T-helper 2 cell (primary cell): ENCODE data around the gene AQP12A.
A peak's percentile ranks its signal among the peaks of the same experiment; 100 is the strongest.

ENCODE experiments used
- DNase-seq, 5 experiments: peaks; one replicate each; pipeline versions ENCODE4 v3.0.0 to v3.0.0-alpha.2; 2012 to 2022

The AQP12A gene

GRCh38 chr2:240725266-240725665 is 33.6 kb downstream of the AQP12A start:
- no peak for DNase-seq

DNA sequence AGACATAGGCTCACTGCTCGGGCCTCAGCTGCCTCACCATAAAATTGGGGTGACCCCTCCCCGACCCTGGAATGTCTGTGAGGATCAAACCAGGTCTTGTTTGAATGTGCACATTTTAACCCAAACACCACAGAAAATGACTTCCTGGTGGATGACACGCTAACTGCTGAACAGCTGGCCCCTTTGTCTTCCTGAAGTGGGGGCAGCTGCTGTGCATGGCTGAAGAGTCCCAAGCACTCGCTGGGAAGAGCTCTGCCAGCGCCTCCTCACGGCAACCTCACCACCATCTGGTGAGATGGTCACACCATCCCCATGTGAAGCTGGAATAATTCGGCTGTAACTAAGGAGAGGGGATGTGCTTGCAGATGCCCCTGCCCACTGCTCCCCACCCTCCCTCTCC is 34.0 kb downstream of the AQP12A start:
- DNase-seq = no peak

DNA sequence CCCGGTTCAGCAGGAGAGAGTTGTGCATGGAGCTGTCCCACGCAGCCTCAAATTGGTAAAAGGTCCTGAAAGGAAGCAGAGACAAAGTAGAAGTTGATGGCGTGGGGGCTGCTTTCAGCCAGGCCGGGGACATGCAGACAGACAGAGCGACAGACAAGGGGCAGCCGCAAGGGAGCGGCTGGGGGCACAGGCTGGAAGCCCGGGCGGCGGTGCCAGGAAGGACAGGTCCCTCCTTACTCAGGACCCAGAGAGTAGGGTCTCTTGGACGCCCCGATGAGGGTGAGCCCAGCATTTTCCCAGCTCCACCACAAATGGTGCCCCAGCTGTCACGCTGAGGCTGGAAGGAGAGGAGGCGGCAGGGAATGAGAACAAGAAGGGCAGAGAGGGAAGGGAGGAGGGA is 35.2 kb downstream of the AQP12A start:
- no peak for DNase-seq

DNA sequence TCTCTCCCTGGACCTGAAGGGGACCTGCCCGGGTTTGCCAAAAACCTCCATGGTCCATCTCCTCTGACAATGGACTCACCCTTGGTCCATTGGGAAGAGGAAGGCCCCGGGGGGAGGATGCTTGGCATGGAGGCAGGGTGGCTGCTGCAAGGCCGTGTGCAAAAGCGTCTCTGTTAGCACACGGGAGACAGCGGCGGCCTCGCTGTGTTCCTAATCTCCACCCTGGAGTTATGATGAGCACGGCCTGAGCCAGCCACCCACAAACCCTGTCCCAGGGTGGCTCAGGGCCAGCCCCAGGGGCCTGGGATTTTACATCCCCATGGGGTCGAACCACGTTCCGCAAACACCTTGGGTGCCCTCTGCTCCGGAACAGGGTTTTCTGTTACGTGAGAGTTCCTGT is 35.8 kb downstream of the AQP12A start:
- DNase-seq = no peak

- no peak for DNase-seq
Measured at GRCh38 chr2:240727913-240728312, 36.2 kb downstream of the AQP12A start.

DNA sequence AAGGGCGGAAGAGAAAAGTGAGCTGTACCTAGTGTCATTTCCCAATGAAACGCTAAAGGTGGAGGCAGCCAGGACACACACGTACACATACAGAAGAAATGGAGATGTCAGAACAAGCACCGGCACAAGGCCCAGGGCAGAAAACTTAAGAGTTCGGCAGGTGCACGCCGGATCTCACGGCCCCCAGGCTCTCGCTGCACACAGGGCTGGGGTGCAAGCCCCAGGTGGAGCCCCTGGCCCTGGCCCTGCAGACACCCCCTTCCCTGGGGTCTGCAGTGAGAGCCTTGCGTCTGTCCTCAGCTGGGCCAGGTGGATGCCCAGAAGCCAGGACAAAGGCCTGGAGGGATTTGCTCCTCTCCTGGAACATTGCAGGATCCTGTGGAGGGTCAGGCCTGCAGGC is 36.7 kb downstream of the AQP12A start:
- DNase-seq = no peak

- no peak for DNase-seq
Measured at GRCh38 chr2:240728827-240729226, 37.2 kb downstream of the AQP12A start.

DNA sequence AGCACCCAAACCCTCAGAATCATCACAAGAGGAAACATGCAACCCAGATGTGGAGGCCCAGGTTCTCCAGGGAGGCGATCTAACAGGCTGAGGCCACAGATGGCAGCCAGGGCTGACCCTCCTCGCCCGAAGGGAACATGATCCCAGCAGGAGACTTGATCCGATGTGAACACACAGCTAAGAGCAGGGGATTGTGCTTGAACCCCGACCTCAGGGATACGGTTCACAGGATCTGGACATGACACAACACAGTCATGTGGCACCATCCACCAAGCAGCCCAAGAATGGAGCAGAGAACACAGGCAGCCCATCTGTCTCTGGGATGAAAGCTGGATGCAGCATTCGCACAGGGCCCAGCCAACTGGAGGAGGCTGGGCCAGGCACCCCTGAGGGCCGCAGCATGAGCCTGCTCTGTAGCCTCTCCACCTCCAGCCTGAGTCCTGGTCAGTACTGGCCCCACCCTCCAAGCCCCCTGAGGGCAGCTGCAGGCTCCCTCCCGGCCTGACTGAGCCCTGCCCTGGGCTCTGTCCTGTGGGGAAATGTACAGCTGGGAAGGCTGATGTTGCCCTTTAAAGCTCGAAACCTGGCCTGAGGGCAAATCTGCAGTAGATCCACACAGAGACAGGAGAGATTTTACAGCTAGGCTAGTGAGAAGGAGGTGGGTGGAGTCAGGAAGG is 39.0 kb downstream of the AQP12A start:
- DNase-seq = no peak

GRCh38 chr2:240731178-240731545 is 39.5 kb downstream of the AQP12A start:
- DNase-seq = no peak

DNA sequence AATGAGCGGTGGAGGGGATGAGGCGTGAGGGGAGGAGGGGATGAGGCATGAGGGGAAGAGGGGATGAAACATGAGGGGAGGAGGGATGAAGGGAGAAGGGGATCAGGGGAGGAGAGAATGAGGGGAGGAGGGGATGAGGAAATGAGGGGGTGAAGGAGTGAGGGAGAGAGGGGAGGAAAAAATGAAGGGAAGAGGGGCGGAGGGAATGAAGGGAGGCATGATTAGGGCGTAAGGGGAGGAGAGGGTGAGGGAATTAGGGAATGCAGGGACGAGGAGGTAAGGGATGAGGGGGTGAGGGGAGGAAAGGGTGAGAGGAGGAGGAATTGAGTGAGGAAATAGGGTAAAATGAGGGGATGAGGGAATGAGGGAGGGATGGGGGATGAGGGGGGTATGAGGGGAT is 40.5 kb downstream of the AQP12A start:
- DNase-seq = no peak

GRCh38 chr2:240732911-240733622 is 41.4 kb downstream of the AQP12A start:
- DNase-seq = no peak

- DNase-seq = peak in 1 of 5 experiments; percentile 17
Measured at GRCh38 chr2:240733803-240734495, 42.3 kb downstream of the AQP12A start.

GRCh38 chr2:240734756-240735155 is 43.1 kb downstream of the AQP12A start:
- DNase-seq = no peak

DNA sequence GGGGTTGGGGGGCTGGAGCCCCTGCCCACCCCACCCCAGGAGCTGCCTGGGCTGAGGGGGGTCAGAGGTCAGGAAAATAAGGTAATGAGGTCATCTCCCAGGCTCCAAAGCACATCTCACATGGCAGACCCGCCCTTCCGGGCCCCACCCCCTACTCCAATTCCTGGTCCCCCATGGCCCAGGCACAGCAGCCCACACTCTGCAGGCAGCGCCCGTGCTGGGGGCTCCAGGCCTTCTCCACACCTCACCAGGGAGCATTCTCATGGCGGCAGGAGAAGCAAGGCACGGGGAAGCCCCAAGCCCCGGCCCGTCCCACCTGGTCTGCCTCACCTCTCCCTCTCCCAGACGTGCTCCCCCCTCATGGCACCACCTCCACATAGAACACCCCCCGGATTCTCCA is 43.8 kb downstream of the AQP12A start:
- no peak for DNase-seq

DNA sequence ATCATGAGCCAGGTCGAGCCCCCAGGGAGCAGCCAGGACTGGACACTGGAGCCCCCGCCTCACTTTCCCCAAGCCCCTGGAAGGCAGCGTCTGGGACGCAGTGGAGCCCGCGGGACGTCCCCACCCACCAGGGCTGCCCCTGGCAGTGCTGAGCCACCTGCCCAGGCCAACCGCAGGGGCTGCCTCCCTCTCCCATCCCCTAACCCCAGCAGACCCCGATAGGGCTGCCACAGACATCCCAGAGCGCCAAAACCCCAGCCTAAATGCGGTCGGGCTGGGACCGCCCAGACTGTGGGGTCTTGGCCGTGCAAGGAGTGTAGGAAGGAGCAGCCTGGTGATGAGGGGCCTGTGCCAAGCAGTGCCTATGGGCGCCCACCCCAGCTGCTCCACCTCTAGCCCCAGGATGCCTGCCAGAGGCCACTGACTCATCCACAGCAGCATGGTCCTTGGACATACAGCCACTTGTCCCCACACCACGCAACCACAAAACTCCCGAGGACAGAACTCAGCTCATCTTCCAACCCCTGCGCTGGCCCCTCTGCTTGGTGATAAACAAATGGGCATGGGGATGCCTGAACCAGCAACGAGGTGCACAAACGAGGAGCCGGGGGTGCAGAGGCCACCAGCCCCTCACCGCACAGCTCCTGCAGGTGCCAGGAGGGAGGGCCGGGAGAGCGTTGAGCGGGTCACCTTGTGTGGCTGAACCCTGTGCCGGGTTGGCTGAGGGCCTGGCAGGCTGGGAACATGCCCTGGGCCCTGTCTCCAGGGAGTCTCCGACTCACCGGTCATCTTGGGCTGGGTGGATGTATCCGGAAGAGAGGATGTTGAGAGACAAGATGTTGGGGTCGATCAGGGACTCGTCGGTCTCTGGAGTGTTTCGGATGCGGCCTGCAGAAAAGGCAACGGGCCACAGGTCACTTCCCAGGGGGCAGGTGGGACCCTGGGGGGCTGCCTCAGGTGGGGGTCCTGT is 44.9 kb downstream of the AQP12A start:
- no peak for DNase-seq

- DNase-seq = no peak
Measured at GRCh38 chr2:240737512-240737911, 45.8 kb downstream of the AQP12A start.

DNA sequence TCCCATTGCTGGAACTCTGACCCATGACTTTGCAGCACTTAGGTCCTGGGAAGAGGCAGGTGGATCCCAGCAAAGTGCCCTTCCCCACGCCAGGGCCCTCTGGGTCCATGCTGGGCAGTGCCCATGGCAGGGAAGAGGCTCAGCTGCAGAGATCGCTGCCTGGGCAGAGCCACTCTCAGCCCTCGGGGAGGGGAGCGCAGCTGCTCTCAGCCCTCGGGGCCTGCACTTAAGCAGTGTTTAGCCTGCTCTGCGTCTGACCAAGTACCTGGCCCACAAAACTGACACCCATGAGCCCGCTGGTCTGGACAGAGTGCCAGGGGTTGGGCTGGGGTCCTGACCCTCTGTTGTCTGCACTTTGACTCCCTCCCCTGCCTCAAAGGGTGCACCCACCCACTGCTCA is 46.3 kb downstream of the AQP12A start:
- no peak for DNase-seq

DNA sequence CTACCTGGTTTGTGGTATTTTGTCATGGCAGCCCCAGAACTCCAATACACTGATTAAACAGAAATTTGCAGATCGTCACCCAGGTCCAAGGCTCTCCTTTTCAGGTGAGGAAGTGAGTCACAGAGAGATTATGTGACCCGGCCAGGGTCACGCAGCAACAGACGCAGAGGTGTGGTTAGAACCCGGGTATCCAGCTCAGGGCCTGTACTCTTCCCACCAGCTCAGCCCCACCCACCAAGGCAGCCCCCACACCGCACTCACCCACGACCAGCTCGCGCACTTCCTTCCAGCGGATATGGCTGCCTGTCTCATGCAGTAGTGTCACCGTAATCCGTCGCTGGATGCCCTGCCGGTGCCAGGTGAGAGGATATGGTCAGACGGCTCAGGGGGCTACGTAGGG is 48.1 kb downstream of the AQP12A start:
- DNase-seq = peak in 2 of 5 experiments; percentile 30 to 57

GRCh38 chr2:240741091-240741490 is 49.4 kb downstream of the AQP12A start:
- DNase-seq = no peak

DNA sequence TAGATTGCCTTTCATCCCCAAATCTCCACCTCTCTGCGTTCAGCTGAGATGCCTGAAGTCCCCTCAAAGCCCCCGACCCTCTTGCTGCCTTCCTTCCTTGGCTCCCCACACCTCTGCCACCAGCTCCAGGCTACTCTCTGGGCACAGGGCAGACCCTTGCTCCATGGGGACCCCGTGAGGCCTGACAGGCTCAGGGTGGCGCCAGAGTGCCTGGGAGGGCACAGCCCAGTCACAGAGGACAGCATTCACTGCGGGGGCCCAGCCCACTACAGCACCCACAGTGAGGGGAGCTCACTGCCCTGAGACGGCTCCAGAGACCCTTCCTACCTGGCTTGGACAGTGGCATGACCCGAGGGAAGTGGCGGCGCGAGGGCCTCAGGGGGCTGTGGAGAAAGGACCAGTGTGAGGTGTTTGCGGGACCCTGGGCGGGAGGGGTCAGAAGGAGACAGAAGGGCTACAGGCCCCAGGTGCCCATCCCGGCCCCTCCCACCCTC is 51.0 kb downstream of the AQP12A start:
- no peak for DNase-seq

GRCh38 chr2:240745456-240745855 is 53.8 kb downstream of the AQP12A start:
- no peak for DNase-seq

DNA sequence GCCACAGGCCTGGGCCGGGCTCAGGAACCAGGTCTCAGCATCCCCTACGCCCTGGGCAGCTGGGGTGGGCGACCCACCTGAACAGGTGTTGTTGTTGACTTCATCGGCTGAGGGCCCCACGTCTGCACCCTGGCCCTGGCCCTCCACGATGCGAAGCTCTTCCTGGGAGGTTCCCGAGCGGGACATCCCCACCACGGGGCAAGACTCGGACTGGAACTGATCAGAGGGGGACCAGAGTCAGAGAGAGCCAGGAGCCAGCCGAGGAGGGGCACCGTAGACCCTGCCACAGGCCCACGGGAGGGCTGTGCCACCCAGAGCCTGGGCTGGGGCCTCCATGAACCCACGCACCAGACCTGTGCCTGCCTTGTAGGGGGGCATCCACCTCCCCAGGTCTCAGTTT is 54.3 kb downstream of the AQP12A start:
- no peak for DNase-seq

DNA sequence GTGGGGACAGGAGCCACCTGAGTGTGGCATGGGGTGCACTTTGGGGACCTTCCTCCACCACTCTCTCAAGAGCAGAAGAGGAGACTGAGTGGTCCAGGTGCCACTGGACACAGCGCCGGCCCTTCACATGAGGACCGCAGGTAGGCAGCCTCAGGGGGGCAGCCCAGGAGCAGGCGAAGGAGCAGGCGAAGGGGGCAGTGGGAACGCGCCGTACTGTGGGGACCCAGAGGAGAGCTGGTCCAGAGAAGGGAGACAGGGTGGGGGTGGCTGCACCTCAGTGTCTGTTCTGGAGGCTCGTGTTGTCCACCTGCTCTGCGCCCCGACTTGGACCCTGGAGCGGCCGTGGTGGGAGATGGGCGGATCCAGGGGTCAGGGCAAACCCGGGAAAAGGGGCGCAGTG is 55.0 kb downstream of the AQP12A start:
- DNase-seq = no peak
